ENCODE results near the gene CCDC6.
"Not testable (repeated sequence)": the region's sequence is repeated elsewhere in the genome, so short reads cannot be mapped to it uniquely, and the experiment has no call there.

CCDC6 gene

DNA sequence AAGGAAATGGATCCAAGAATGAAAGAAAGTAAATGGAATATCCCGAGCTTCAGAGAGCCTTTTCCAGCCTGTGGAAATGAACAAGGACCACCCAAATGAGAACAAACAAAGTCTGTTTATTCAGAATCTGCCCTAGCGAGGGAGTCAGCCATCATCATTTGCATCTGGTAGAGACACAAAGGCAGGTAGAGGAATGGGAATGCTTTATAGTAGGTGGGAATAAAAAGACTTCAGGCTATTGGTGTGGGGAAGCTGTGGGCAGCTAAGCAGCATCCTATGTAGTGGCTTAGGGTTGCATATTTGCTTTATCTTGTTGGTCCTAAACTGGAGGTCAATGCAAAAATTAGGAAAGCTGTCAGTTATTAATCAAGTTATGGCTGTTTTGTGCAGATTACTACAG is 143.9 kb downstream of the CCDC6 start:
- no peaks in the 10 kb centered on the region for H3K9me3 ChIP-seq
- in situ Hi-C loops (cut with MboI; ENCODE audit: low sequenced_read_pairs), result no loop called here

DNA sequence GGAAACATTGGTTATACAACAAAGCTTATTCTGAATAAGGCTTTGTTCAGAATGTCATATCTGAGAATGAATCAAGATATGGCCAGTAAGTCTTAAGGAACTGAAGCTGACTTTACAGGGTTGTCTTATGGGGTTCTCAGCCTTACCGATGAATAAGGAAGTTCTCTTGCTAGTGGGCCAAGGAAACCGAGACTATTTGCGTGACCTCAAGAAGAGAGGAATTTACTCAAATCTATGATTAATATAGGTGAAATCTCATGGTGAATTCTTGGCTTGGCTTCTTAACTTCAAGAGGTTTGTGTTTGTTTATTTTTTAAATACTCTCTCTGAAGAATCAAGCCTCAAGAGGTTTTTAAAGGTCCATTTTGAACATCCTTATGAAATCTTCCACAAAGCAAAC is 148.4 kb downstream of the CCDC6 start:
- no peak for DNase-seq (ENCODE audit: low spot score in 2 of 2)
- in situ Hi-C loops (cut with MboI; ENCODE audit: low sequenced_read_pairs), result no loop called here
- H3K36me3 ChIP-seq (replicated peaks), result no peaks in the 10 kb centered on the region

More for the DNA sequence above, 143.9 kb downstream of the CCDC6 start:
- no peak overlapping the region for H3K4me3 ChIP-seq
- H3K36me3 ChIP-seq (replicated peaks), result no peaks in the 10 kb centered on the region
- no peaks in the 10 kb centered on the region for H3K27me3 ChIP-seq (ENCODE audit: low read depth)
- H3K4me1 ChIP-seq, result no peaks in the 10 kb centered on the region
- DNase-seq (ENCODE audit: low spot score in 2 of 2), result no peak

GRCh38 chr10:59754951-59755350 is 151.4 kb downstream of the CCDC6 start:
- H3K9me3 ChIP-seq, result no peaks in the 10 kb centered on the region
- H3K4me3 ChIP-seq, result no peak overlapping the region
- no peak for DNase-seq (ENCODE audit: low spot score in 2 of 2)

More for the DNA sequence above, 148.4 kb downstream of the CCDC6 start:
- H3K9me3 ChIP-seq, result no peaks in the 10 kb centered on the region
- no peaks in the 10 kb centered on the region for H3K4me1 ChIP-seq
- H3K27me3 ChIP-seq (ENCODE audit: low read depth), result no peaks in the 10 kb centered on the region
- H3K4me3 ChIP-seq, result no peak overlapping the region

DNA sequence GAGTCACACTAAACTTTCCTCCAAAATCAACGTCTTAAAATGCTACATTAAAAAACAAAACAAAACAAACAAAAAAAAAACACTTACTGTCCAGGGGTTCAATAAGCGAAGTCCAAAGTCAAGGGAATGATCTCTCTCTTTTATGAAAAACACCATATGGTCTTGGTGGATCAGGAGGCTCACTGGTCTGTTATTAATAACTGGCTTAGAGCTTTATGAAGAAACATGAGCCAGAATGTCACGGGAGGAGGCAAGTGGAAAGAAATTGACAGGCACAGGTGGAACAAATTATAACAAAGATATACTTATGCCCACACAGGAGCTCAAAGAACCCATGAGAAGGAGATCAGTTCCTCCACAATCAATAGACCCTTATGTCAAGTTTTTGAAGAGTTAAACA is 153.1 kb downstream of the CCDC6 start, which contains the start of gene MRLN:
MRLN (minus strand) TSS at position 189 of the 400 bp plus-strand sequence.
- H3K4me1 ChIP-seq, result no peaks in the 10 kb centered on the region
- no peak for DNase-seq (ENCODE audit: low spot score in 2 of 2)
- H3K4me3 ChIP-seq, result no peak within 1 kb of the TSS
- no peaks in the 10 kb centered on the region for H3K36me3 ChIP-seq (replicated peaks)
- in situ Hi-C loops (cut with MboI; ENCODE audit: low sequenced_read_pairs), result no loop called here
- no peaks in the 10 kb centered on the region for H3K9me3 ChIP-seq
- no peaks in the 10 kb centered on the region for H3K27me3 ChIP-seq (ENCODE audit: low read depth)

More at GRCh38 chr10:59754951-59755350, 151.4 kb downstream of the CCDC6 start:
- H3K36me3 ChIP-seq (replicated peaks), result no peaks in the 10 kb centered on the region
- H3K4me1 ChIP-seq, result no peaks in the 10 kb centered on the region
- in situ Hi-C loops (cut with MboI; ENCODE audit: low sequenced_read_pairs), result no loop called here
- no peaks in the 10 kb centered on the region for H3K27me3 ChIP-seq (ENCODE audit: low read depth)

- no peaks in the 10 kb centered on the region for H3K27me3 ChIP-seq (ENCODE audit: low read depth)
- H3K9me3 ChIP-seq, result no peaks in the 10 kb centered on the region
- H3K36me3 ChIP-seq (replicated peaks), result no peaks in the 10 kb centered on the region
- no peaks in the 10 kb centered on the region for H3K4me1 ChIP-seq
- no peak overlapping the region for H3K4me3 ChIP-seq
- in situ Hi-C loops (cut with MboI; ENCODE audit: low sequenced_read_pairs), result no loop called here
- DNase-seq (ENCODE audit: low spot score in 2 of 2), result no peak
These were observed 153.9 kb downstream of the CCDC6 start for GRCh38 chr10:59752278-59752940.

- H3K4me3 ChIP-seq, result no peak overlapping the region
- in situ Hi-C loops (cut with MboI; ENCODE audit: low sequenced_read_pairs), result no loop called here
- no peaks in the 10 kb centered on the region for H3K27me3 ChIP-seq (ENCODE audit: low read depth)
- no peaks in the 10 kb centered on the region for H3K36me3 ChIP-seq (replicated peaks)
- no peak for DNase-seq (ENCODE audit: low spot score in 2 of 2)
- no peaks in the 10 kb centered on the region; the same call in 1 of the 2 replicates for H3K4me1 ChIP-seq
- no peaks in the 10 kb centered on the region for H3K9me3 ChIP-seq
These were observed 156.0 kb downstream of the CCDC6 start for GRCh38 chr10:59750155-59750945.

GRCh38 chr10:59748834-59749233 is 157.5 kb downstream of the CCDC6 start:
- Histone ChIP-seq H3K4me1 (no peaks in the 10 kb centered on the region; the same call in 1 of the 2 replicates), H3K9me3 (no peaks in the 10 kb centered on the region), H3K36me3 (replicated peaks) (no peaks in the 10 kb centered on the region), H3K4me3 (no peak overlapping the region), H3K27me3 (ENCODE audit: low read depth) (no peaks in the 10 kb centered on the region)
- in situ Hi-C loops (cut with MboI; ENCODE audit: low sequenced_read_pairs), result no loop called here
- no peak for DNase-seq (ENCODE audit: low spot score in 2 of 2)

DNA sequence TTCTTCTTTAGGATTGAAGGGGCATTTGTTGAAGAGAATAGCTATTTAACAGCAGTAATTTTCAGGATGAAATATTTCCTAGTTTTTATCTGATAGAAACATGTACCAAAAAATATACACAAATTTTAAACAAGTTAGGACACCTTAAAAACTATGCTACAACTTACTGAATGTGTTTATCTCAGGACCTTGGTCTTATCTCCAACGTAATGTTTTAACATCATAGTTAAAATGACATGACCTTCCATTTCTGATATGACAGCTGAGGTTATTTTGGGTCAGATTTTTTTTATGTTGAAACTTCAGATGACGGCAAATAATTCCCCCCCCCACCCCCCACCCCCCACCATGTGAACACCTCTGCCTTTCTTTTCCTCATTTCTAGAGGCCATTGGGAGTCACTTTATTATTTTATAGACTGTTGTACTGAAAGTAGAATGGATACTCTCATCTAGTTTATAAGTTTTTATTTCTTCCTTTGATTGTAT is 161.1 kb downstream of the CCDC6 start:
- no peak for DNase-seq (ENCODE audit: low spot score in 2 of 2)
- H3K27me3 ChIP-seq (ENCODE audit: low read depth), result no peaks in the 10 kb centered on the region
- H3K36me3 ChIP-seq (replicated peaks), result no peaks in the 10 kb centered on the region
- H3K4me3 ChIP-seq, result no peak overlapping the region
- in situ Hi-C loops (cut with MboI; ENCODE audit: low sequenced_read_pairs), result no loop called here
- H3K9me3 ChIP-seq, result no peaks in the 10 kb centered on the region
- H3K4me1 ChIP-seq, result no peaks in the 10 kb centered on the region; the same call in 1 of the 2 replicates

DNA sequence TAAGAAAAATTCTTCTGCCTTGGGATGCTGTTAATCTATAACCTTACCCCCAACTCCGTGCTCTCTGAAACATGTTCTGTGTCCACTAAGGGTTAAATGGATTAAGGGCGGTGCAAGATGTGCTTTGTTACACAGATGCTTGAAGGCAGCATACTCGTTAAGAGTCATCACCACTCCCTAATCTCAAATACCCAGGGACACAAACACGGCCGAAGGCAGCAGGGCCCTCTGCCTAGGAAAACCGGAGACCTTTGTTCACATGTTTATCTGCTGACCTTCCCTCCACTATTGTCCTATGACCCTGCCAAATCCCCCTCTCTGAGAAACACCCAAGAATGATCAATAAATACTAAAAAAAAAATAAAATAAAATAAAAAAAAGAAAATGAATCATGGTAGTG is 161.6 kb downstream of the CCDC6 start:
- DNase-seq (ENCODE audit: low spot score in 2 of 2); H3K4me3 ChIP-seq; H3K27me3 ChIP-seq (ENCODE audit: low read depth); H3K36me3 ChIP-seq (replicated peaks); in situ Hi-C loops (cut with MboI; ENCODE audit: low sequenced_read_pairs); H3K4me1 ChIP-seq; H3K9me3 ChIP-seq: not testable (repeated sequence)

- H3K9me3 ChIP-seq; DNase-seq (ENCODE audit: low spot score in 2 of 2); H3K27me3 ChIP-seq (ENCODE audit: low read depth); H3K4me1 ChIP-seq; H3K4me3 ChIP-seq; H3K36me3 ChIP-seq (replicated peaks); in situ Hi-C loops (cut with MboI; ENCODE audit: low sequenced_read_pairs): not testable (repeated sequence)
These were observed 162.2 kb downstream of the CCDC6 start for GRCh38 chr10:59744156-59744555.

- Histone ChIP-seq H3K9me3 (no peaks in the 10 kb centered on the region), H3K4me1 (no peaks in the 10 kb centered on the region; the same call in 1 of the 2 replicates), H3K4me3 (no peak overlapping the region), H3K27me3 (ENCODE audit: low read depth) (no peaks in the 10 kb centered on the region), H3K36me3 (replicated peaks) (no peaks in the 10 kb centered on the region)
- in situ Hi-C loops (cut with MboI; ENCODE audit: low sequenced_read_pairs), result no loop called here
- DNase-seq (ENCODE audit: low spot score in 2 of 2), result no peak
These were observed 164.8 kb downstream of the CCDC6 start for GRCh38 chr10:59741583-59741982.

GRCh38 chr10:59741048-59741447 is 165.3 kb downstream of the CCDC6 start:
- DNase-seq (ENCODE audit: low spot score in 2 of 2), result no peak
- Histone ChIP-seq H3K4me3 (no peak overlapping the region), H3K36me3 (replicated peaks) (no peaks in the 10 kb centered on the region), H3K4me1 (no peaks in the 10 kb centered on the region), H3K27me3 (ENCODE audit: low read depth) (no peaks in the 10 kb centered on the region), H3K9me3 (no peaks in the 10 kb centered on the region)
- in situ Hi-C loops (cut with MboI; ENCODE audit: low sequenced_read_pairs), result no loop called here
